PC-3 (cell line): ENCODE data around the gene SNORC.
"Not testable (repeated sequence)": the region's sequence is repeated elsewhere in the genome, so short reads cannot be mapped to it uniquely, and the experiment has no call there.

Experiments used
- CTCF ChIP-seq: fragments of 300-600 bp; sonication (generic); conservative IDR thresholded peaks from 2 replicates; pipeline ENCODE4 v1.5.1; 2017; ENCODE audit warnings: antibody characterized with exemption, low read depth, mild to moderate bottlenecking, low read length
- EZH2 ChIP-seq: fragments of 300-600 bp; sonication (generic); IDR thresholded peaks from one replicate; pipeline ENCODE4 v1.6.1; 2017; ENCODE audit warnings: antibody characterized with exemption, mild to moderate bottlenecking, low read length; ENCODE audit not compliant: unreplicated experiment

- not testable (repeated sequence) for TF ChIP-seq CTCF, EZH2
Measured at GRCh38 chr2:232907718-232908085, 37.6 kb downstream of the SNORC start.
